ENCODE data around the gene DROSHA.
"Not testable (repeated sequence)": the region's sequence is repeated elsewhere in the genome, so short reads cannot be mapped to it uniquely, and the experiment has no call there.

The DROSHA gene

GRCh38 chr5:31415009-31415923, 116.6 kb downstream of the DROSHA start:
- no peak for DNase-seq (ENCODE audit: low read depth)

- DNase-seq (ENCODE audit: low read depth): no peak
Observed at GRCh38 chr5:31413030-31413812, 118.7 kb downstream of the DROSHA start.

- DNase-seq (ENCODE audit: low read depth): no peak
Observed at GRCh38 chr5:31412324-31412723, 119.6 kb downstream of the DROSHA start.

GRCh38 chr5:31410089-31410488, 121.8 kb downstream of the DROSHA start:
- DNase-seq (ENCODE audit: low read depth): no peak

GRCh38 chr5:31408814-31409213, 123.1 kb downstream of the DROSHA start:
- no peak for DNase-seq (ENCODE audit: low read depth)

GRCh38 chr5:31407921-31408693, 123.8 kb downstream of the DROSHA start:
- no peak for DNase-seq (ENCODE audit: low read depth)

- DNase-seq (ENCODE audit: low read depth): no peak
Observed at GRCh38 chr5:31404325-31404724, 127.6 kb downstream of the DROSHA start.

- no peak for DNase-seq (ENCODE audit: low read depth)
Observed at GRCh38 chr5:31401691-31402090, 130.2 kb downstream of the DROSHA start.

GRCh38 chr5:31397926-31398557, 133.9 kb downstream of the DROSHA start:
- DNase-seq (ENCODE audit: low read depth): no peak

- no peak for DNase-seq (ENCODE audit: low read depth)
Observed at GRCh38 chr5:31396611-31397295, 135.1 kb downstream of the DROSHA start.

GRCh38 chr5:31395450-31396045, 136.3 kb downstream of the DROSHA start:
- not testable (repeated sequence) for DNase-seq (ENCODE audit: low read depth)

- DNase-seq (ENCODE audit: low read depth): no peak
Observed at GRCh38 chr5:31393126-31393525, 138.8 kb downstream of the DROSHA start.

GRCh38 chr5:31392061-31392460, 139.8 kb downstream of the DROSHA start:
- DNase-seq (ENCODE audit: low read depth): no peak

GRCh38 chr5:31390256-31390655, 141.6 kb downstream of the DROSHA start:
- DNase-seq (ENCODE audit: low read depth): no peak

- no peak for DNase-seq (ENCODE audit: low read depth)
Observed at GRCh38 chr5:31385774-31386537, 145.9 kb downstream of the DROSHA start.

GRCh38 chr5:31383734-31384133, 148.2 kb downstream of the DROSHA start:
- no peak for DNase-seq (ENCODE audit: low read depth)

GRCh38 chr5:31382051-31382878, 149.6 kb downstream of the DROSHA start:
- DNase-seq (ENCODE audit: low read depth): no peak

GRCh38 chr5:31381299-31381698, 150.6 kb downstream of the DROSHA start:
- no peak for DNase-seq (ENCODE audit: low read depth)

- no peak for DNase-seq (ENCODE audit: low read depth)
Observed at GRCh38 chr5:31380049-31380448, 151.8 kb downstream of the DROSHA start.

Data from stimulated activated CD8-positive, alpha-beta memory T cell treated with anti-CD3 and anti-CD28 coated beads, Interleukin-12 subunit alpha, Interleukin-12 subunit beta, amount 100 ng/mL, for 4 hours (primary cell).